Dermis lymphatic vessel endothelial cell (primary cell): ENCODE results near the gene POLH. TPM values are rescaled to one million over a fixed set of nuclear protein-coding genes. Genes with fewer than 3 reads are reported as not detected.

Experiments
- total RNA-seq: library from RNA; depleted of rRNA; stranded (reverse); fragments of >200 nt; gene quantifications from 2 replicates; pipeline ENCODE4 v1.2.1, GENCODE V29; 2014

POLH gene
- total RNA-seq = 8.7 and 12.5 TPM in 2 replicates

GRCh38 chr6:43575772-43576551 is at the start of gene POLH, which contains the start of gene XPO5:
POLH (plus strand) TSS chr6:43576185; CDS start chr6:43582320, 6,135 bp downstream.
XPO5 (minus strand) TSS chr6:43576038; CDS start chr6:43575864, 174 bp downstream.

GRCh38 chr6:43629104-43629504 is 53.1 kb downstream of the POLH start, which contains the start of gene GTPBP2:
GTPBP2 (minus strand) TSS chr6:43629264; CDS start chr6:43629162, 102 bp downstream.

GRCh38 chr6:43635387-43636307 is 59.7 kb downstream of the POLH start, which contains the start of gene MAD2L1BP:
MAD2L1BP (plus strand) TSS chr6:43635840; CDS start chr6:43635876, 36 bp downstream.

GRCh38 chr6:43644940-43645612 is 69.1 kb downstream of the POLH start, which contains the start of gene RSPH9:
RSPH9 (plus strand) TSS chr6:43645036; CDS start chr6:43645099, 63 bp downstream.

Other genes with a start within 250 kb of the POLH start
- 5.4 and 7.6 TPM in 2 replicates for gene ZNF318, start 206.5 kb upstream of the POLH start, total RNA-seq
- gene ABCC10, start 148.6 kb upstream of the POLH start, total RNA-seq = 11.6 and 12.1 TPM in 2 replicates
- gene DLK2, start 120.6 kb upstream of the POLH start, total RNA-seq = 0.33 and 0.60 TPM in 2 replicates
- gene TJAP1, start 98.6 kb upstream of the POLH start, total RNA-seq = 8.0 and 11.6 TPM in 2 replicates
- 0.09 and 0.11 TPM in 2 replicates for gene LRRC73, start 65.8 kb upstream of the POLH start, total RNA-seq
- gene YIPF3, start 59.3 kb upstream of the POLH start, total RNA-seq = 97.2 and 114 TPM in 2 replicates
- 31.1 and 42.1 TPM in 2 replicates for gene POLR1C, start 59.1 kb upstream of the POLH start, total RNA-seq
- 19.9 and 23.8 TPM in 2 replicates for gene XPO5, start 147 bp upstream of the POLH start, total RNA-seq
- gene GTPBP2, start 53.1 kb downstream of the POLH start, total RNA-seq = 29.9 and 37.3 TPM in 2 replicates
- gene MAD2L1BP, start 59.7 kb downstream of the POLH start, total RNA-seq = 15.8 and 17.2 TPM in 2 replicates
- 0.17 and 0.33 TPM in 2 replicates for gene RSPH9, start 68.9 kb downstream of the POLH start, total RNA-seq
- gene MRPS18A, start 111.6 kb downstream of the POLH start, total RNA-seq = 43.9 and 46.5 TPM in 2 replicates
- gene VEGFA, start 194.0 kb downstream of the POLH start, total RNA-seq = 9.4 and 10.6 TPM in 2 replicates